T1000 (cell line): Measurements from ENCODE around the gene APOB.
"Not testable (repeated sequence)": the region's sequence is repeated elsewhere in the genome, so short reads cannot be mapped to it uniquely, and the experiment has no call there.

Source experiments
- DNase-seq: peaks from one replicate; lab custom pipeline; 2025; ENCODE audit warnings: mixed read lengths; lab: John Stamatoyannopoulos, UW

Gene APOB

GRCh38 chr2:21033237-21034155 lies 10.4 kb downstream of the APOB start:
- DNase-seq: no peak

- DNase-seq: no peak
Measured at GRCh38 chr2:21032338-21033236, 11.3 kb downstream of the APOB start.

DNA sequence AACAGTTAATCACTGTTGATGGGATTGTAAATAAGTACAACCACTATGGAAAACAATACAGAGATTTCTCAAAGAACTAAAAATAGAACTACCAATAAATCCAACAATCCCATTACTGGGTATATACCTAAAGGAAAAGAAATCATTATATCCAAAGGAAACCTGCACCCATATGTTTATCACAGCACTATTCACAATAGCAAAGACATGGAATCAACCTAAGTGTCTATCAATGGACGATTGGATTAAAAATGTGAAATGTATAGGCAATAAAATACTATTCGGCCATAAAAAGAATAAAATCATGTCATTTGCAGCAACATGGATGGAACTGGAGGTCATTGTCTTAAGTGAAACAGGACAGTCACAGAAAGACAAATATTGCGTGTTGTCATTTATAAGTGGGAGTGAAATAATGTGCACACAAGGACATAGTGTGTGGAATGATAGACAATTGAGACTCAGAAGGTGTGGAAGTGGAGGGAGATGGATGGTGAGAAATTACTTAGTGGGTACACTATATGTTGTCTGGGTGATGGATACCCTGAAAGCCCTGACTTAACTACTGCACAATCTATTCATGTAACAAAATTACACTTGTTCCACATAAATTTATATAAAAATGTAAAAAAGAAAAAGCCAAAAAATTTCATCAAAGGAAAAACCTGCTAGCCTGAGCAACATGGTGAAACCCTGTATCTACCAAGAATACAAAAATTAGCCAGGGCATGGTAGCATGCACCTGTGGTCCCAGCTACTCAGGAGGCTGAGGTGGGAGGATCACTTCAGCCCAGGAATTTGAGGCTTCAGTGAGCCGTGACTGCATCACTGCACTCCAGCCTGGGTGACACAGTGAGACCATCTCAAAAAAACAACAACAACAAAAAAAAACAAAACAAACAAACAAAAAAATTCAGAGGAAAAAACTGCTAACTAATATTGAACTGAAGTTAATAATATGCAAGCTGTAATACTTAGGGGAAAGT lies 12.6 kb downstream of the APOB start:
- DNase-seq: no peak

DNA sequence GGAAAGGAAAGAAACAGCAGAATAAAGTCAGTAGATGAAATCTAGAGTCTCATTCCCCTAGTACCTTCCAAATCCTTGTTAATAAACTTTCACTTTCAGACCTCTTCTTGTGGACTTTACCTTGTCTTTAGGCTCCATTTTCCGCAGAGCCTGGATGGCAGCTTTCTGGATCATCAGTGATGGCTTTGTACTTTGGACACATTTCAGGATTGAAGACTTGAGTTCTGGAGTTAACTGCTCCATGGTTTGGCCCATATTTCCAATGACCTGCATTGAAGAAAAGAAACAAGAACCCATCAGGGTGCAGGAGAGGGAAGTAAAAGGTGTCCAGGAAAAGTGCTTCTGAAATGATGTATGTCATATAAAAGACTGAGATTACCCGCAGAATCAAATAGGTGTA lies 14.4 kb downstream of the APOB start:
- no peak for DNase-seq

GRCh38 chr2:21028951-21029350 lies 14.9 kb downstream of the APOB start:
- DNase-seq: not testable (repeated sequence)

DNA sequence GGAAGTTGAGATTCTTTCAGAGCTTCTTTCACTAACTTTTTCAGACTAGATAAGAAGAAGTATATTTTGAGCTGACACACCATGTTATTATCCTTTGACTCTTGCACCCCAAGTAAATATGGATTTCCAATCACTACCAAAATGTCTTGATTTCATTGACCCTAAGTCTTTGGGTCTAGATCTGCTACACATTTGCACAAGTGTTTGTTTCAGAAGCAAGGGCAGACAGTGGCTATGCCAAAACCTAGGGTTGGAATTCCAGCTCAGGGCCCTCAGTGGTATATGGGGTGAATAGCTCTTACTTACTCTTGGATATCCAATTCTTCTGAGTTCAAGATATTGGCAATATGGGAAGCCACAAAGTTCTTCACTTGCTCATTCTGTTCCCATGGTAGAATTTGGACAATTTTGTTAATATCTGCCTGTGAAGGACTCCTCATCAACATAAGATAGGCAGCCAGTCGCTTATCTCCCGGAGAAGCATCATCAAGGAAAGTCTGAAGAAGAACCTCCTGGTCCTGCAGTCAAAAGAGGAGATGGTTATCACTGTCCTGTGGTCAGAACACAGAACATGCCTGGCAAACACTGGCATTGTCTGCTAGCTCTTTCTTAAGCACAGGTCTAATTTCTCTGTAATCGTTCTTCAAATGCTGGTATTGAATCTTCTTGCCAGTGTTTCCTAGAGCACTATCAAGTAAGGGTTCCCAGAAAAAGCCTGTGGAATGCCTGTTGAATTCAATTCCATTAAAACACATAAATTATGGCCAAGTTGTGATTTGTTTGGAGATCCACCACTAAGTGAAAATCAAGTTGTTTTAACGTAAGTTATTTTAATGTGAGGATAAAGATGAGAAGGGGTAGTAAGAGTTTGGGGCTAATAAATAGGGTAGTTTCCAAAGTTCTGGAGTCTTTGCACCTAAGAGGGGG lies 15.6 kb downstream of the APOB start:
- no peak for DNase-seq

GRCh38 chr2:21026479-21027282 lies 17.2 kb downstream of the APOB start:
- DNase-seq: no peak

DNA sequence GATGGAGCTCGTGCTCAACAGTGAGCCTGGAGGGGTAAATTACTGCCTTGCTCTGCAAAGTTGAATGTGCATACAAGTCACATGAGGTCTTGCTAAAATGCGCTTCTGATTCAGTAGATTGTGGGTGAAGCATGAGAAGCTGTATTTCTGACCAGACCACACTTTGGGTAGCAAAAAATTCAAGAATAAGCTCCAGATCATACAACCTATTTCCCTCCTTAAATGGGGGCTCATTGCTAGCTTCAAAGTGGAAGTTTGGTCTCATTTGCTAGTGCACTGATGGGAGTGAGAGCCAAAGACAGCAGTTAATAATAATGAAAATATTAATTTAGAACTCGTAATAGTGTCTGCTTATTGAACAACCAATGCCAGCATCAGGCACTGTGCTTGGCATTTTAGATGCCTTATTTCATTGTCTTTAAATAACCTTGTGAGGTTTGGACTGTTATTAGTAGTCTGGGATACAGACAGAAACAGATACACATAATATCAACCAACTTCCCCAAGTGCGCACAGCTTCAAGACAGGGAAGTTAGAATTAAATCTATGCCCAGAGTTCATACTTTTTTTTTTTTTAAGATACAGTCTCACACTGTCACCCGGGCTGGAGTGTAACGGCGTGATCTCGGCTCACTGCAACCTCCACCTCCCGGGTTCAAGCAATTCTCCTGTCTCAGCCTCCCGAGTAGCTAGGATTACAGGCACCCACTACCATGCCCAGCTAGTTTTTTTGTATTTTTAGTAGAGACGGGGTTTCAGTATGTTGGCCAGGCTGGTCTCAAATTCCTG lies 18.0 kb downstream of the APOB start:
- DNase-seq: no peak

DNA sequence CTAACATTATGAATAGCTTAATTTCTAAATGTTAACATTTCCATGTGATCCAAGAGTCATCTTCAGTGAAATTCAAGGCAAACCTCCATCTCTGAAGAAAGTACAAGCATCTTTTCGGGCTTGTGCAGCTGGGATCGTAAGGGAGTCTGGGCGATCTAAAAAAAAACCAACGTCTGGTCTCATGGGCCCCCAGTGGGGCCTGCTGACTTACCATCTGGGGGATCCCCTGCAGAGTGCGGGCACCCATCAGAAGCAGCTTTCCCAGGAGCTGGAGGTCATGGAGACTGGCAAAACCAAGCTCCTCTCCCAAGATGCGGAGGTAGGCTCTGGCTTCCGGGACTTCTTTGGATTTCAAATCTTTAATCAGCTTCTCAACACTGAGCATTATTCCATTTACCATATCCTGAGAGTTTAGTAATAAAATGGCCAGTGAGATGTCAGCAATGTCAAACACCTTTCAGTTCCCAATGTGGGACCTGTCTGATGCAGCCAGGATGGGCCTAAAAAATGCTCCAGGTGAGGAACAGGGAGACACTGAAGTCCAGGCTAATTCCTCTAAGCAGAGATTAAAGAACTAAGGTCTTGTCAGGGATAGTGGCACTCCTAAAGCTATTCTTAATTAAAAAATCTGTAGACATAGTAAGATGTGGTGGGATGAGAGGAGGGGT lies 19.0 kb downstream of the APOB start:
- no peak for DNase-seq

DNA sequence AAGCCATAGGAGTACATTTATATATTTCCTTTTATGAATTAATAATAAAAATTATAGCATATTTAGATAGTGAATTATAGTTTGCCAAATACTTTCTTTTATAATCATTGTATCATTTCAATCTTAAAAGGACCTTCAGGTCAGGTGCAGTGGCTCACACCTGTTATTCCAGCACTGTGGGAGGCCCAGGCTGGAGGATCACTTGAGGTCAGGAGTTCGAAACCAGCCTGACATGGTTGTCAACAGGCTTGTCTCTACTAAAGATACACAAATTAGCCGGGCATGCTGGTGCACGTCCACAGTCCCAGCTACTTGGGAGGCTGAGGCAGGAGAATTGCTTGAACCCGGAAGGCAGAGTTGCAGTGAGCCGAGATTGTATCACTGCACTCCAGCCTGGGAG lies 19.7 kb downstream of the APOB start:
- no peak for DNase-seq

GRCh38 chr2:21023419-21024181 lies 20.3 kb downstream of the APOB start:
- DNase-seq: no peak

- DNase-seq: no peak
Measured at GRCh38 chr2:21022792-21023367, 21.0 kb downstream of the APOB start.

DNA sequence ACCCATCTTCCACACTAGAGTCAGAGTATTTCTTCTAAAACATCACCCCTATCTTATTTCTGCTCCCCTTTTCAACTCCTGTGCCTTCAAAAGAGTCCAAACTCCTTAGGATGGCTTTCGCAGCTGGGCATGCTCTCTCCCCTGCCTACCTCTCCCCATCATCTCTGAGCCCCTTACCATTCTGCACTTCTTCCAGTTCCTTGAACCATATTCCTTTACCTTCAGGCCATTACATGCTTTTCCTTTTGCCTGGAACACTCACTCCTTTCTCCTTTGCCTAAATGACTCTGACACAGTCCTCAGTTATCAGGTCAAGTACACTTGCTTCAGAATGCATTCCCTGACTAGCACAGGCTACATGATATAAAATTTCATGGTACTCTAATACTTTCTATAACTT lies 22.4 kb downstream of the APOB start:
- no peak for DNase-seq

DNA sequence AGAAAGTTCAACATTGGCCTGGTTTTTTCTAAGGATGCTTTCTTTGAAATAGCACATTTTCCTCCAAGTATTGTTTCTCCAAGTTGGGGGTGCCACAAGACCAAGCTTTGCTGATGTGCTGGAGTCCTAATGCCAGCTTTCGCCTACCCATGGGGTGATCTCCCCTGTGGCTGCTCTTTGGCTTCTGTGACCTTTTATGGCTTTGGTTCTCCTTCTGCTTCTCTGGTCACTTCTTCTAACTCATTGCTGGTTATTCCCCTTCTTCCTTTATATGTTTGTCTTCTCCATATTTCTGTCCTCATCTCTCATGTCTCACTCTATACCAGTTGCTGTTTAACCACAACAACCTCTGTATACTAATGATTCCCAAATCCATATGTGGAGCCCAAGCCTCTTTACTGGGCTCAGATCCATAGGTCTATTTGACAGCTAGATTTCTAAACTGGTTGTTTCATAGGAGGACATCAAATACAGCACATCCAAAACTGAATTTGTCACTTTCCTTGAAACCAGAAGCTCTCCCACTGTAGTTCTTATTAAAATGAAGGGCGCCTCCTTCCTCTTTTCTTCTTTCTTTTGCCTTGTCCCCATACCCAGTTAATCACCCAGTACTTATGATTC lies 23.1 kb downstream of the APOB start:
- DNase-seq: no peak

GRCh38 chr2:21020031-21020667 lies 23.7 kb downstream of the APOB start:
- DNase-seq: no peak

DNA sequence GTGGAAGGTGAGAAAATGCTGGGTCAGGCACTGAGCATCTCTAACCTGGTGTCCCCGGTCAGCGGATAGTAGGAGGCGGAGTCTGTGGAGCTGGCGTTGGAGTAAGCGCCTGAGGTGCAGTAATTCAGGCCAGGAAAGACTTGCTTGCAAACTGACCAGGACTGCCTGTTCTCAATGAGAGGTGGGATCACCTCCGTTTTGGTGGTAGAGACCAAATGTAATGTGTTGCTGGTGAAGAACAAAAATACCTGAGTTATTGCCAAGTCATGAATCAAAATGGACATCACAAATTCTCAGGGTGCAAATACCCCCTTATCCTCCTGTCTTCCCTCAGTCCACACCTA lies 24.2 kb downstream of the APOB start:
- no peak for DNase-seq
